Measurements from ENCODE around the gene COL1A1. TPM values are rescaled to one million over a fixed set of nuclear protein-coding genes. Genes with fewer than 3 reads are reported as not detected.

COL1A1 gene
- total RNA-seq, 1 experiment from 2014 or later: 5.5 TPM

DNA sequence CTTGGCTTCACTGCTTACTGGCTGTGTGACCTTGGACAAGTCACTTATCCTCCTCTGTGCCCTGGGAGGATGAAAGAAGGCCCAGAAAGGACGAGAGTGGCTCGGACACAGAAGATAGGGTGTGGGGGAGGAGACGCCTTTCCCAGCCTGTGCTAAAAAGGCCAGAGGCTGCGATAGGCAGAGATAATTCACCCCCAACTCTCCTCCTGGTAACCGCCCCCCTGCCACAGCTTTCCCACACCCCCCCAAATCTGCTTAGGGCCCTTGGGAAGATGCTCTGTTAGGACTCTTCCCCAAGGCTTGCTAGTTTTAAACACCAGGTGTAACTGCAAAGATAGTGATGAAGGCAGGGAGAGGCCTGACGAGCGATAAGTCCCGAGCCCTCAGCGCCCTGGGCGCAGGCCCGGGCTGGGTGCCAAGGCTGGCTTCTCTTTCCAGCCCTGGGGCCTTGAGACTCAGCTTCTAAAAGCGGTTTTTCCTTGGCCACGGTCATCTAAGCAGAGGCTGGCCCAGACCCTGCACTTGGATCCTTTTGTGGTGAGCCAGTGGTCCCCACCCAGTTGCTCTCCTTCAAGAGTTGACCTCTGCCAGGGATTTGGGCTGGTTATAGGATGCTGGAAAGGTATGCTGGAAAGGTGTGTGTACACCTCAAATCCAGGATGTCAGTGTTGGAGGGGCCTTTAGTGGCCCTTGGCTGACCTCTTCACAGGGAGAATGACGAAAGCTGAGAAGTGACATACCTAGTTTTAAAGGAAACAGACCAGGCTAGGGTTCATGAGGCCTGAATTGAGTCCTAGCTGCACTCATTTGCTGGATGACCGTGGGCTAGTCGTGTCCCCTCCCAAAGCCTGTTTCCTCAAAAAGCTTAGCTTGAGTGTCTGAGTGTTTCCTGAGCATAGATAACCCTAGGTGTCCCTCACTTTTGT lies 47.5 kb downstream of the COL1A1 start:
- Mint-ChIP-seq H3K4me1 (ENCODE audit: low read depth, unreplicated experiment) (peaks cover 36% of the 10 kb centered on the region), H3K27me3 (ENCODE audit: unreplicated experiment) (no peaks in the 10 kb centered on the region), H3K36me3 (ENCODE audit: insufficient read depth, unreplicated experiment) (peaks cover 38% of the 10 kb centered on the region), H3K9me3 (ENCODE audit: low read depth, unreplicated experiment) (no peaks in the 10 kb centered on the region), H3K27ac (ENCODE audit: unreplicated experiment) (peak overlapping the region; percentile 47), H3K4me3 (ENCODE audit: low read depth, unreplicated experiment) (no peak overlapping the region)
- intact Hi-C loops (cut with micrococcal nuclease; ENCODE audit: unreplicated experiment): no loop called here
- CTCF ChIA-PET: interaction anchor here (1.2 kb wide), 1 partner anchor 24 kb away, joined by 4 read pairs; no protein-coding TSS in a partner anchor
- TF ChIP-seq, protein P1, sequence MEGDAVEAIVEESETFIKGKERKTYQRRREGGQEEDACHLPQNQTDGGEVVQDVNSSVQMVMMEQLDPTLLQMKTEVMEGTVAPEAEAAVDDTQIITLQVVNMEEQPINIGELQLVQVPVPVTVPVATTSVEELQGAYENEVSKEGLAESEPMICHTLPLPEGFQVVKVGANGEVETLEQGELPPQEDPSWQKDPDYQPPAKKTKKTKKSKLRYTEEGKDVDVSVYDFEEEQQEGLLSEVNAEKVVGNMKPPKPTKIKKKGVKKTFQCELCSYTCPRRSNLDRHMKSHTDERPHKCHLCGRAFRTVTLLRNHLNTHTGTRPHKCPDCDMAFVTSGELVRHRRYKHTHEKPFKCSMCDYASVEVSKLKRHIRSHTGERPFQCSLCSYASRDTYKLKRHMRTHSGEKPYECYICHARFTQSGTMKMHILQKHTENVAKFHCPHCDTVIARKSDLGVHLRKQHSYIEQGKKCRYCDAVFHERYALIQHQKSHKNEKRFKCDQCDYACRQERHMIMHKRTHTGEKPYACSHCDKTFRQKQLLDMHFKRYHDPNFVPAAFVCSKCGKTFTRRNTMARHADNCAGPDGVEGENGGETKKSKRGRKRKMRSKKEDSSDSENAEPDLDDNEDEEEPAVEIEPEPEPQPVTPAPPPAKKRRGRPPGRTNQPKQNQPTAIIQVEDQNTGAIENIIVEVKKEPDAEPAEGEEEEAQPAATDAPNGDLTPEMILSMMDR (IDR thresholded peaks at IDR 0.05; ENCODE audit: unreplicated experiment): no peak
- no TSS peak for BruUV-seq (replicated peaks)
- DNase-seq: peak; percentile 67

DNA sequence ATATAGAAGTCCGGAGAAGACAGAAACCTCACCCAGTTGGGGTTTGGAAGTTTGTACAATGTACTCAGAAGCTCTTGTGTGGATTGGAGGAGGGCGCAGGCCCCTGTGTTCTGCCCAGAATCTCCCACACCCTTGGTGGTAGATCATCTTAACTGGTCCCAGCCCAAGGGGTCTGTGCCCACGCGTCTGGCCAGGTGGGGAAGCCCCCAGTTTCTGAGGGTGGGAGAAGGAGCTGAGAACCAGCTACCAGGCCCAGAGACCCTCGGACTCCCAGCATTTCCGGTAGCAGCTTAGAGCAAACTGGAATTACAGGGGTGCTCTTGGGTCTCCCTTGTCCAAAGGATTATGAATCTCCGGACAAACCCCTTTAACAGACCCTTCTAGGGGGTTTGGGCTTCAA lies 48.7 kb downstream of the COL1A1 start:
- CTCF ChIA-PET: interaction anchor here (0.6 to 1.9 kb wide), 10 partner anchors 9 to 323 kb away, joined by 3 to 14 read pairs (median 6); no protein-coding TSS in a partner anchor
- Mint-ChIP-seq H3K4me1 (ENCODE audit: low read depth, unreplicated experiment) (peaks cover 47% of the 10 kb centered on the region), H3K4me3 (ENCODE audit: low read depth, unreplicated experiment) (peak overlapping the region; percentile 83), H3K27me3 (ENCODE audit: unreplicated experiment) (no peaks in the 10 kb centered on the region), H3K27ac (ENCODE audit: unreplicated experiment) (peak overlapping the region; percentile 58), H3K9me3 (ENCODE audit: low read depth, unreplicated experiment) (no peaks in the 10 kb centered on the region), H3K36me3 (ENCODE audit: insufficient read depth, unreplicated experiment) (peaks cover 50% of the 10 kb centered on the region)
- TF ChIP-seq, protein P1 (IDR thresholded peaks at IDR 0.05; ENCODE audit: unreplicated experiment): no peak
- intact Hi-C loops (cut with micrococcal nuclease; ENCODE audit: unreplicated experiment): no loop called here
- no TSS peak for BruUV-seq (replicated peaks)
- no peak for DNase-seq

GRCh38 chr17:50151937-50152547 lies 49.4 kb downstream of the COL1A1 start:
- H3K27ac Mint-ChIP-seq (ENCODE audit: unreplicated experiment): peak overlapping the region; percentile 58
- CTCF ChIA-PET: interaction anchor here (0.5 to 1.9 kb wide), 23 partner anchors 9 to 567 kb away, joined by 3 to 14 read pairs (median 3); partner anchors contain the start of genes LUC7L3 and PDK2
- H3K4me3 Mint-ChIP-seq (ENCODE audit: low read depth, unreplicated experiment): peak overlapping the region; percentile 83
- intact Hi-C loops (cut with micrococcal nuclease; ENCODE audit: unreplicated experiment): no loop called here
- TSS peak; percentile 55 for BruUV-seq (replicated peaks)
- peaks cover 54% of the 10 kb centered on the region for H3K4me1 Mint-ChIP-seq (ENCODE audit: low read depth, unreplicated experiment)
- no peaks in the 10 kb centered on the region for H3K9me3 Mint-ChIP-seq (ENCODE audit: low read depth, unreplicated experiment)
- DNase-seq: peak; percentile 93
- TF ChIP-seq, protein P1 (IDR thresholded peaks at IDR 0.05; ENCODE audit: unreplicated experiment): no peak
- no peaks in the 10 kb centered on the region for H3K27me3 Mint-ChIP-seq (ENCODE audit: unreplicated experiment)
- peaks cover 57% of the 10 kb centered on the region for H3K36me3 Mint-ChIP-seq (ENCODE audit: insufficient read depth, unreplicated experiment)

DNA sequence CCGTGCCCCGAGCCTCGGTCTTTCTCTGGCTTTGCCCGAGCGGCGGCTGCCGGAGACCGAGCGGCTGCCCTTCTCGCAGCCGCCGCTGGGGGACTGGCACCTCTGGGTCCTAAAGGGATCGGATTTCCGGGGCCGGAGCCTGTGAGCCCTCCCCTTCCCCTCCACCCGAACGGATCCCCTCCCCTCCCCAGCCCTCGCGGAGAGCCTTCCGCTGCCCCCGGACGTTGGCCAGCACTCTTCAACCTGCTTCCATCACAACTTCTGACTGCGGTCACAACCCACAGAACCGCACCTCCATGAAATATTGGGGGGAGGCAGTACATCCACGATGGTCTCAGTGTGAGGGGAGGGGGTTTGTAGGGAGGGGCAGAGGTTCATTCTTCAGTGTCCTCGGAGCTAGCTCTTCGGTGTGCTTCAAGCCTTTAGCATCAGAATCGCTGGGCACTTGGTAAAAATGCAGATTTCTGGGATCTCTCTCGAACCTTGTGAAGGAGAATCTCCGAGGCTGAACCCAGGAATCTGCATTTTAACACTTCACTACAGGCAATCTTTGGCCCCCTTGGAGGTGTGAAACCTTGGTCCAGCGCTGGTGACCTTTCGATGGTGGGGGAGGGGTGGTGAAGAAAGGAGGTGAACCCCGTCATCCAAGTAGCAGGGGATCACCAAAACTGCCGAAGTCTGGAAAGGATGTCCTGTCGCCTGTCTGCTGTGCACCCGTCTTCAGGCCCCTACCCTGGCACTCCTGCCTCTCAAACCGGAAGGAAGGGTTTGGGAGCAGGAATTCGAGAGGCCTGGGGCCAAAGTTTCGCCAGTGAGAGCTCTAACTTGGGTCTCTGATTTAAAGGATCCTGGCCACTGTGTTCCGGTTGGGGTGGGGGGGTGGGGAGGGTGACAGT lies 50.1 kb downstream of the COL1A1 start:
- no peaks in the 10 kb centered on the region for H3K9me3 Mint-ChIP-seq (ENCODE audit: low read depth, unreplicated experiment)
- H3K36me3 Mint-ChIP-seq (ENCODE audit: insufficient read depth, unreplicated experiment): peaks cover 58% of the 10 kb centered on the region
- TF ChIP-seq, protein P1 (IDR thresholded peaks at IDR 0.05; ENCODE audit: unreplicated experiment): peak; percentile 75
- DNase-seq: peak; percentile 96
- no peaks in the 10 kb centered on the region for H3K27me3 Mint-ChIP-seq (ENCODE audit: unreplicated experiment)
- H3K4me3 Mint-ChIP-seq (ENCODE audit: low read depth, unreplicated experiment): peak overlapping the region; percentile 83
- H3K4me1 Mint-ChIP-seq (ENCODE audit: low read depth, unreplicated experiment): peaks cover 61% of the 10 kb centered on the region
- BruUV-seq (replicated peaks): TSS peak; percentile 40
- intact Hi-C loops (cut with micrococcal nuclease; ENCODE audit: unreplicated experiment): no loop called here
- CTCF ChIA-PET: interaction anchor here (0.6 to 1.9 kb wide), 20 partner anchors 10 to 568 kb away, joined by 3 to 14 read pairs (median 4); partner anchors contain the start of genes LUC7L3, PDK2 and SGCA
- H3K27ac Mint-ChIP-seq (ENCODE audit: unreplicated experiment): peak overlapping the region; percentile 58
